Activated B cell treated with CpG ODN at 0.5 μM for 24 hours (primary cell): ENCODE results near the gene RIC1. TPM values are rescaled to one million over a fixed set of nuclear protein-coding genes. Genes with fewer than 3 reads are reported as not detected.

Source experiments
- ATAC-seq: fragments of 200-7000 bp; cut with Tn5 transposase; one replicate; pipeline ENCODE4 v1.10.0; 2021; ENCODE audit warnings: low read depth, mild to moderate bottlenecking, moderate library complexity
- CTCF ChIA-PET: fragments of 350-600 bp; sonication (Branson Sonifier 250); formaldehyde crosslinking; loops from one replicate; lab custom pipeline; 2021; ENCODE audit warnings: antibody characterized with exemption; lab: Charles Lee
- POLR2A ChIA-PET: fragments of 350-600 bp; sonication (Branson Sonifier 250); formaldehyde crosslinking; loops from one replicate; lab custom pipeline; 2021; ENCODE audit warnings: antibody characterized with exemption; lab: Charles Lee
- DNase-seq: peaks from one replicate; pipeline ENCODE4 v3.0.0; 2022
- H3K27ac Mint-ChIP-seq: one replicate; pipeline ENCODE4 v1.8.0; 2020; ENCODE audit warnings: mixed read lengths
- H3K27me3 Mint-ChIP-seq: one replicate; pipeline ENCODE4 v1.8.0; 2021; ENCODE audit warnings: mixed read lengths
- H3K36me3 Mint-ChIP-seq: one replicate; pipeline ENCODE4 v1.8.0; 2021; ENCODE audit warnings: low read depth, mixed read lengths
- H3K4me1 Mint-ChIP-seq: one replicate; pipeline ENCODE4 v1.8.0; 2021; ENCODE audit warnings: mixed read lengths
- H3K4me3 Mint-ChIP-seq: one replicate; pipeline ENCODE4 v1.8.0; 2020; ENCODE audit warnings: mild to moderate bottlenecking, mixed read lengths
- H3K9me3 Mint-ChIP-seq: one replicate; pipeline ENCODE4 v1.8.0; 2020; ENCODE audit warnings: mixed read lengths
- intact Hi-C: fragments of 100-400 bp; cut with micrococcal nuclease; formaldehyde crosslinking; loops from one replicate; pipeline ENCODE4 v1.15.1; 2024
- total RNA-seq: library from RNA; stranded (reverse); gene quantifications from 2 replicates; pipeline ENCODE4 v1.2.3, GENCODE V29; 2022
- TF ChIP-seq, protein P1 (sequence below): fragments of 200-600 bp; IDR thresholded peaks from one replicate; pipeline ENCODE4 v1.8.0; 2022; ENCODE audit warnings: antibody characterized with exemption, mild to moderate bottlenecking

The RIC1 gene
- total RNA-seq, 1 donor from 2014 or later: 85.0 TPM

DNA sequence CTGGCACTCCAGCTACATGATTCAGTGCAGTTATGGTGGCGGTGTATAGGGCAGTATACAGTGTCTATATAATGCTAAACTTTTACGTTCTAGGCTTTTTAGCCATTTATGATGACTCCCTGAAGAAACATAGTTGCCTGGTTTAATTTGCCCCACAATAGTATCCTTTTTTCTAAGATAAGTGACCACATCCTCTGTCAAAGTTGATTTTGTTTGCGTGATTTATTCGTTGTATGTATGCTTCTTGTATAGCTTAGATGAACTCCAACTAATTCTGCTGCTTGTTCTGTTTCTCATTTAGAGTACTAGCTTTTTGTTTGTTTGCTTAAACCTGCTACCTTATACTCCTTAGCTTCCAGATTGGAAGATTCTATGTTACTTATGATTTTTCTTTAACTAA lies 120.4 kb downstream of the RIC1 start:
- Mint-ChIP-seq H3K4me3 (no peak overlapping the region), H3K36me3 (peaks cover 77% of the 10 kb centered on the region), H3K27me3 (no peaks in the 10 kb centered on the region), H3K4me1 (no peaks in the 10 kb centered on the region), H3K9me3 (peaks cover 13% of the 10 kb centered on the region), H3K27ac (no peak overlapping the region)
- TF ChIP-seq, protein P1, sequence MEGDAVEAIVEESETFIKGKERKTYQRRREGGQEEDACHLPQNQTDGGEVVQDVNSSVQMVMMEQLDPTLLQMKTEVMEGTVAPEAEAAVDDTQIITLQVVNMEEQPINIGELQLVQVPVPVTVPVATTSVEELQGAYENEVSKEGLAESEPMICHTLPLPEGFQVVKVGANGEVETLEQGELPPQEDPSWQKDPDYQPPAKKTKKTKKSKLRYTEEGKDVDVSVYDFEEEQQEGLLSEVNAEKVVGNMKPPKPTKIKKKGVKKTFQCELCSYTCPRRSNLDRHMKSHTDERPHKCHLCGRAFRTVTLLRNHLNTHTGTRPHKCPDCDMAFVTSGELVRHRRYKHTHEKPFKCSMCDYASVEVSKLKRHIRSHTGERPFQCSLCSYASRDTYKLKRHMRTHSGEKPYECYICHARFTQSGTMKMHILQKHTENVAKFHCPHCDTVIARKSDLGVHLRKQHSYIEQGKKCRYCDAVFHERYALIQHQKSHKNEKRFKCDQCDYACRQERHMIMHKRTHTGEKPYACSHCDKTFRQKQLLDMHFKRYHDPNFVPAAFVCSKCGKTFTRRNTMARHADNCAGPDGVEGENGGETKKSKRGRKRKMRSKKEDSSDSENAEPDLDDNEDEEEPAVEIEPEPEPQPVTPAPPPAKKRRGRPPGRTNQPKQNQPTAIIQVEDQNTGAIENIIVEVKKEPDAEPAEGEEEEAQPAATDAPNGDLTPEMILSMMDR: no peak
- ATAC-seq: no peak
- intact Hi-C loops: no loop called here
- DNase-seq: no peak
- ChIA-PET POLR2A (interaction anchor here (0.7 kb wide), 1 partner anchor 97 kb away, joined by 15 read pairs; no protein-coding TSS in a partner anchor), CTCF (no interaction called here)

- TF ChIP-seq, protein P1: no peak
- intact Hi-C loops: no loop called here
- POLR2A ChIA-PET: no interaction called here
- Mint-ChIP-seq H3K4me3 (no peak overlapping the region), H3K27me3 (no peaks in the 10 kb centered on the region), H3K9me3 (peaks cover 13% of the 10 kb centered on the region), H3K27ac (no peak overlapping the region), H3K4me1 (no peaks in the 10 kb centered on the region), H3K36me3 (peaks cover 69% of the 10 kb centered on the region)
- CTCF ChIA-PET: no interaction called here
- no peak for ATAC-seq
- DNase-seq: no peak
Observed at GRCh38 chr9:5750569-5750968, 121.7 kb downstream of the RIC1 start.

GRCh38 chr9:5756633-5757032 lies 127.7 kb downstream of the RIC1 start:
- ChIA-PET POLR2A (no interaction called here), CTCF (no interaction called here)
- Mint-ChIP-seq H3K27ac (no peak overlapping the region), H3K4me1 (peaks cover 3% of the 10 kb centered on the region), H3K4me3 (no peak overlapping the region), H3K27me3 (no peaks in the 10 kb centered on the region), H3K9me3 (no peaks in the 10 kb centered on the region), H3K36me3 (peaks cover 71% of the 10 kb centered on the region)
- ATAC-seq (no peak), DNase-seq (no peak)
- intact Hi-C loops: no loop called here
- TF ChIP-seq, protein P1: no peak

GRCh38 chr9:5760338-5760737 lies 131.4 kb downstream of the RIC1 start:
- Mint-ChIP-seq H3K36me3 (peaks cover 90% of the 10 kb centered on the region), H3K9me3 (no peaks in the 10 kb centered on the region), H3K4me3 (no peak overlapping the region), H3K27me3 (no peaks in the 10 kb centered on the region), H3K27ac (no peak overlapping the region), H3K4me1 (peaks cover 13% of the 10 kb centered on the region)
- TF ChIP-seq, protein P1: no peak
- no peak for DNase-seq
- no peak for ATAC-seq
- POLR2A ChIA-PET: no interaction called here
- intact Hi-C loops: no loop called here
- CTCF ChIA-PET: no interaction called here

GRCh38 chr9:5762421-5762820 lies 133.5 kb downstream of the RIC1 start:
- Mint-ChIP-seq H3K9me3 (no peaks in the 10 kb centered on the region), H3K36me3 (peaks cover 93% of the 10 kb centered on the region), H3K27ac (no peak overlapping the region), H3K4me1 (peaks cover 13% of the 10 kb centered on the region), H3K27me3 (no peaks in the 10 kb centered on the region), H3K4me3 (no peak overlapping the region)
- CTCF ChIA-PET: interaction anchor here (1.6 kb wide), 1 partner anchor 11 kb away, joined by 4 read pairs; no protein-coding TSS in a partner anchor
- no peak for ATAC-seq
- TF ChIP-seq, protein P1: no peak
- no peak for DNase-seq
- POLR2A ChIA-PET: no interaction called here
- intact Hi-C loops: no loop called here
